Loucy (cell line): ENCODE results near the gene TNP1.

Experiments
- EZH2phosphoT487 ChIP-seq: fragments of 200-600 bp; IDR thresholded peaks from 2 replicates; pipeline ENCODE4 v1.6.1; 2018; ENCODE audit warnings: antibody characterized with exemption, mild to moderate bottlenecking, moderate library complexity, borderline replicate concordance
- TF ChIP-seq, protein P1 (sequence below): fragments of 200-600 bp; sonication (generic); conservative IDR thresholded peaks from 2 replicates; pipeline ENCODE4 v1.5.1; 2014; ENCODE audit warnings: mild to moderate bottlenecking, antibody characterized with exemption, low read length

DNA sequence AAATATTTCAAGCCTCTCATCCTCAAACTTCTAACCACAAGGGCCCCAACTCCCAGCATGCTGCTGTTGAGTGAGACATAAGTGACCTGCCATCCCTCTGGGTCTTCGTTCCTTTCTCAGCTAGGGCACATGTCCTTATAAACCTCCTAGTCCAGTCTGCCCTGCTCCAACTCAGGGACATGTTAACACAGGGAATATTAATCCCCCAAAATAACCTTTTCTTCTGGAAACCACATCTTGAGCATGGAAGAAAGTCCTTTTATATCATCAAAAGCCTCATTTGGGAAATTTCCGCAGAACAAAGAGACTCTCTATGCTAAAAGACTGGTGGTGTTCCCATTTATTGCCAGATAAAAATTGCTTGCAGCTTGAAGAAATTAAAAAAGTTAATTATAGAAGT, 14.4 kb downstream of the TNP1 start:
- TF ChIP-seq, protein P1, sequence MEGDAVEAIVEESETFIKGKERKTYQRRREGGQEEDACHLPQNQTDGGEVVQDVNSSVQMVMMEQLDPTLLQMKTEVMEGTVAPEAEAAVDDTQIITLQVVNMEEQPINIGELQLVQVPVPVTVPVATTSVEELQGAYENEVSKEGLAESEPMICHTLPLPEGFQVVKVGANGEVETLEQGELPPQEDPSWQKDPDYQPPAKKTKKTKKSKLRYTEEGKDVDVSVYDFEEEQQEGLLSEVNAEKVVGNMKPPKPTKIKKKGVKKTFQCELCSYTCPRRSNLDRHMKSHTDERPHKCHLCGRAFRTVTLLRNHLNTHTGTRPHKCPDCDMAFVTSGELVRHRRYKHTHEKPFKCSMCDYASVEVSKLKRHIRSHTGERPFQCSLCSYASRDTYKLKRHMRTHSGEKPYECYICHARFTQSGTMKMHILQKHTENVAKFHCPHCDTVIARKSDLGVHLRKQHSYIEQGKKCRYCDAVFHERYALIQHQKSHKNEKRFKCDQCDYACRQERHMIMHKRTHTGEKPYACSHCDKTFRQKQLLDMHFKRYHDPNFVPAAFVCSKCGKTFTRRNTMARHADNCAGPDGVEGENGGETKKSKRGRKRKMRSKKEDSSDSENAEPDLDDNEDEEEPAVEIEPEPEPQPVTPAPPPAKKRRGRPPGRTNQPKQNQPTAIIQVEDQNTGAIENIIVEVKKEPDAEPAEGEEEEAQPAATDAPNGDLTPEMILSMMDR, result no peak
- TF ChIP-seq EZH2phosphoT487, result no peak
